GM04503 (cell line): Measurements from ENCODE around the gene PLAC8.
"Not testable (repeated sequence)": the region's sequence is repeated elsewhere in the genome, so short reads cannot be mapped to it uniquely, and the experiment has no call there.

Experiments used
- DNase-seq: peaks from one replicate; pipeline ENCODE4 v3.0.0-alpha.2; 2012; ENCODE audit warnings: low read depth

The PLAC8 gene

DNA sequence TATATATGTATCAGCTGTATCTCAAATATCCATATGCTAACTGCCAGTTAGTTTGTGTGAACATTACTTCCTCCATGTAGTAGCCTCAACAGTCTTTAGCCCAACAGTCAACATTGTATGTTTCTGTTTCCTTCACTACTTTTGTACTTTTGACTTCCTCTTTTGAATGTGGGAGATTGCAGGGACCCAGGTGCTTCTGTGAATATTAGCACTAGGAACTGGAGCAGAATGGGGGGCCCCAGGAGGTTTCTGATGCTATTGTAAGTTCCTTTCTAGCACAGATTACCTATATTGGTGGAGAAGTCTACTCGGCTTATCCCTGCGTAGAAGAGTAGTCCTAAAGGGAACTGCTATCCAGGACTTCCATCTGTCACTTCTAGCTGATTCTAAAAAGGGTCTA lies 2.3 kb downstream of the PLAC8 start:
- no peak for DNase-seq

DNA sequence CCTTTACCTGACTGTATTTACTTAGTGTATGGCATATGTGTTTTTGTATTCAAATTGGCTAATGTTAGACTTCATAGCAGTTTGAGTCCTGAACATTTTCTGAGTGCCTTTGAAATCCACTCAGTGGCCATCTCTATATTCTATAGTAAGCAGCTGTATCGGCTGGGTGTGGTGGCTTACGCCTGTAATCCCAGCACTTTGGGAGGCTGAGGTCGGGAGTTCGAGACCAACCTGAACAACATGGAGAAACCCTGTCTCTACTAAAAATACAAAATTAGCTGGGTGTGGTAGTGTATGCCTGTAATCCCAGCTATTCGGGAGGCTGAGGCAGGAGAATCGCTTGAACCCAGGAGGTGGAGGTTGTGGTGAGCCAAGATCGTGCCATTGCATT lies 2.8 kb downstream of the PLAC8 start:
- not testable (repeated sequence) for DNase-seq

- no peak for DNase-seq
These were observed 3.4 kb downstream of the PLAC8 start for GRCh38 chr4:83110970-83111750.

DNA sequence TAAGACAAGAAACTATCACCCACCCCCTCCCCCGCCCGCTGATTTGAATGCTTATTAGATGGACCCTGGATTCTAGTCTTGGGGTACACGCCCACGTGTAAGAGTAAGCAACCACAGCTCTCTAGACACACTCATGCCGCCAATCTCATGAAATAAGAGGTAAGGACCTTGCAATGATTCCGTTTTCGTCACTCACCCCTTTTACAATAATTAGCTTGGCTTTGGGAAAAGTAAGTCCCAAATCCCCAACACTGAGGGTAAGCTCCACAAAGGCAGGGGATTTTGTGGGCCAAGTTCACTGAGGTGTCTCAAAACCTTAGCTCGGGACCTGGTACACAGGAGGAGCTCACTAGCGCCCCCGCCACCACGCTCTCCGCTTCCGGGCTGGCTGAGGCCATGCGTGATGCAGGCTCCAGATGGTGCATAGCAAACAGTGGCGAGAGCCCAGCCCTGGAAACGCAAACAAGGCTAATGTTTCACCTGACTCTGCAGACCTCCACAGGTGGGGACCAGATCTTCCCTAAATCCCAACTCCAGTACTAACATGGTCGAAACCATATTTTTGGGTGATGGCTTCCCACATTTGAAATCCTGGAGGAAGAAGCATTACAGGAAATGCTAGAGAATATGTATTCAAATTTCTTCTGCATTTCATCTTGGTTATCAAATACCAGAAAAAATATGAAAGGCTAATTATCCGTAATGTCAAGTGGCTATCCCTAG lies 4.1 kb downstream of the PLAC8 start:
- DNase-seq = no peak

GRCh38 chr4:83109480-83110222 lies 4.9 kb downstream of the PLAC8 start:
- no peak for DNase-seq

DNA sequence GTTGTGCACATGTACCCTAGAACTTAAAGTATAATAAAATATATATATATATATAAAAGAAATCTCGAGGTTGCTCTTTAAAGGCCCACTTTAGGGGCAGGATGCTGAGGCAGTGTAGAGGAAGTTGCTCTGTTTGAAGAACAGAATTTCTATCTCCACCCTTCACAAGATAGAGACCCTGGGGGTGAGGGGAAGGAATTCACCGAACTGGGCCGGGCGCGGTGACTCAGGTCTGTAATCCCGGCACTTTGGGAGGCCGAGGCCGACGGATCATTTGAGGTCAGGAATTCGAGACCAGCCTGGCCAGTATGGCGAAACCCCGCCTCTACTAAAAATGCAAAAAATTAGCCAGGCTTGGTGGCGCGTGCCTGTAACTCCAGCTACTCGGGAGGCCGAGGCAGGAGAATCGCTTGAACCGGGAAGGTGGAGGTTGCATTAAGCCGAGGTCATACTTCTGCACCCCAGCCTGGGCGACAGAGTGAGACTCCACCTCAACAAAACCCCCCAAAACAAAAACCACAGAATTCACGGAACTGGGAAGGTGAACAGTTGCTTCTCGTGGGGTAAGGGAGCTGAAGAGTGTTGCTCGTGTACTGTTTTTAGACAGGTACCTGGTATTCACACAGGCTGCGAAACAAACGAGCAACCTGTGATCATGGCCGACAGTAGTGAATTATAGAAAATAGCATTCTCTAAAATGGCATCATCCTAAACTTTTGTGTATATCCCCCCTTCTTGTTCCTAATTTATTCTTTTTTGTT lies 6.2 kb downstream of the PLAC8 start:
- no peak for DNase-seq

DNA sequence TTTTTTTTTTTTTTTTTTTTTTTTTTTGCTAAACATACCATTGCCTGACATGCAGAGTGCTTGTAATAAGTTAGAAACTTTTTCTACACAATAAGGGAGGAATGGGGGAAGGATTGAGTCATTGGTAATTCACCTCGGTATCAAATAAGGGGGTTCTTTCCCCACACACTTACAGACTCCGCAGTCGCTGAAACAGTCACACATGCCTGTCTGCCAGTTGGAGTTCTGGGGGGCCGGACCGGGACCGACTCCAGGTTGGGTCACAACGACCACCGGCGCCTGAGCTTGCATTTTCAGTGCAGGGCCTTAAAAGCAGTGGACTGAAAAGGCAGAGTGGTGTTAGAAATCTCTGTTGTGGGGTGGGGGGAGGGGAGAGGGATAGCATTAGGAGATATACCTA lies 6.9 kb downstream of the PLAC8 start:
- DNase-seq = no peak

DNA sequence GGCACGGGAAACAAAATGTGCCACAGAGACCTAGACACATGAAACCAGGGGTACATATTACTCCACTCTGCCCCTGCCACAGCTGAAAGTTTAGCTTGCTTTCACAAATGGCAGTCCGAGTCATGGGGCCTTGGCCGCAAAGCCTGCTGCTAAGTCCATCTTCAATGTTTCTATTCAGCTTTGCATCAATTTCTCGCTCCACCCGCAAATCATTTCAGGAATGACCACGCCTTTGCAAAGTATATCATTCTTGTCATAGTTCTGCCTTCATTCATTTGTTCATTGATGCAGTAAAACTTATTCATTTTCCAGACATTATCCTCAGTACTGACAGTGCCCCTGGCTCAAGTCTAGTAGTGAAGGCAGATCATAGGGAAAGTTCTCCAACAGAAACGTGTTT lies 9.5 kb downstream of the PLAC8 start:
- no peak for DNase-seq

- no peak for DNase-seq
These were observed 18.1 kb downstream of the PLAC8 start for GRCh38 chr4:83096397-83096796.

GRCh38 chr4:83093060-83093640 lies 21.4 kb downstream of the PLAC8 start:
- DNase-seq = no peak

DNA sequence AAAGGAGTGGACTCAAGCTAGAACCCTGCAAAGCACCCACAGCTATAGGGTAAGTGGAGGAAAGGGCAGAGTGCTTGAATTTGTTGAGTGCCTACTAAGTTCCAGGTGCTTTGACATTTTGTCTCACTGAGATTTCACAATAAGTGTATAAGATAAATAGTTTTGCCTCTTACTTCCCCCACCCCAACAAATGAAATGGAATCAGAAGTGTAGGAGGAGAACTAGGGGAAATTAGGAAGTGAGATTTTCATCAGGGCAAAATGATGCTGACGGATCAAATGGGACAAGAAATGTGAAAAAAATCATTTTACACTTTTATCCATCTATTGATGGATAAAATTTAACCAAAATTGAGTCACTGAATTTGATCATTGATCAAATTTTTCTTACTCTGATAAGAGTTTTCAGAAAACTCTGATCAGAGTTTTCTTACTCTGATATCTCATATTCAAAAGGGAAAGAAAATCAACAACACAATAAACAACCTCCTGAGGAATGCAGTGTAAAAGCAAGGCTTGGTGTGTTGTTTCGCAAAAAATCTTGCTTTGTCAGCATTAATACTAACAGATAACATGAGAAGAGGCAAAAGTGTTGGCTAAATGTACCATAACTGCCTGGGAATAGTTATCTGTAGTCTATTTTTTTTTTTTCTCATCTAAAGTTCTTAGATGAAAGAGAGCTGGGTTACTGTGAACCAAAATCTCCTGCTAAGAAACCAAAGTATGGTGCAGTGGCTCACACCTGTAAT lies 24.9 kb downstream of the PLAC8 start:
- DNase-seq = no peak

- DNase-seq = not testable (repeated sequence)
These were observed 29.6 kb downstream of the PLAC8 start for GRCh38 chr4:83084956-83085355.

DNA sequence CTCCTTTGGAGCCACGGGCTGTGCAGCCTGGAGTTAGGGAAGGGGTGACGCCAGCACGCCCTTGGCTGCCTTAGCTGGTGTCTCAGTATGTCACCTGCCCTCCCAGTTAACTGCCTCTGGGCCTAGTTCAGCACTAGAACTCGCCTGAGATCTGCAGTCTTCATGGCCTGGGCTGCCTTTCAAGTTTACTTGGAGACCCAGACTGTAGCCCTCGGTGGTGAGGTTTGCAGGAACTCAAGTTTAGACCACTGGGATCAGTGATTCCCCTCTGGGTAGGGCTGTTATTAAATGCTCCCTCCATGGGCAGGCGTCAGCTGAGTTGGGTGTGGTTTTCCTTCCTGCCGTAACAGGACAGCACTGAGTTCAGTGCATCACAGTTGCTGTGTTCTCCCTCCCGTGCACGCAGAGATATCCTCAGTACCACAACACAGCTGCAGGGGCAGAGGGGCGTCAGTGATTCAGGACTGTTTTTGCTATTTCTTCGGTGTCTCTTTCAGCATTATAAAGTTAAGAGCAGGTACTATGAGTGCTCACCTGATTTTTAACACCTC lies 30.5 kb downstream of the PLAC8 start:
- DNase-seq = no peak

GRCh38 chr4:83082777-83083176 lies 31.8 kb downstream of the PLAC8 start:
- no peak for DNase-seq

GRCh38 chr4:83080561-83080960 lies 34.0 kb downstream of the PLAC8 start:
- no peak for DNase-seq

DNA sequence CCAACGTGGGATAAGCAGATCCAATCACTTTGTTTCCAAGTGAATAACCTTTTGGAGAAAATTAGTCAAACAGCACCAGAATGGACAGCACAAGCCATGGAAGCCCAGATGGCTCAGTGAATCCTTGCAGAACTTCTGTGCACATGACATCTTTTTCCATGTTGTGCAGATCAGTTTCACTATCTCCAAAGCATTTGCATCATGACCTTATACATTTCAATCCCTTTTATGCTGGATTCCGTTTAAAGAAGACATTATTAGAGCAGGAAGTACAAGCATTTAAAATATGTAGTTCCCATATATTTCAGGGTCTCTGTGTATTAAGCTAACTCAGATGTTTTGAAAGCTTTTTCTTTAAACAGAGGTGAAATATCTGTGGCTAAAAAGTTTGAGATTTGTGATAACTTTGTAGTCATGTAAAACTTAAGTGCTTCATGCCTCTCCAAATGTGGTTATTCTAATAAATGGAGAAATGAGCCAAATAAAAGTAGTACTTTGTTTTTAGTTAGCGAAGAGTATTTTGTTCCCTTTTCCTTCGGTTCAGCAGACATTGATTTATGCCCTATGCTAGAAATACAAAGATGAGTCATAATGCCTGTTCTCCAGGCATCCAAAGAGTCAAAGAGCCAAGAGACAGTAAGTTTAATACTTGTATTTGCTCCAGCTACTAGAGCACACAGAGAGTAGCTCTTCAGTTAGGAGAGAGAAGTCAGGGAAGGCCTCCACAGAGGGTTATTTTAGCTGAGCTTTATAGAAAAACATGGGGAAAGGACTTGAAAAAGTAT lies 39.0 kb downstream of the PLAC8 start:
- peak; percentile 72 for DNase-seq

DNA sequence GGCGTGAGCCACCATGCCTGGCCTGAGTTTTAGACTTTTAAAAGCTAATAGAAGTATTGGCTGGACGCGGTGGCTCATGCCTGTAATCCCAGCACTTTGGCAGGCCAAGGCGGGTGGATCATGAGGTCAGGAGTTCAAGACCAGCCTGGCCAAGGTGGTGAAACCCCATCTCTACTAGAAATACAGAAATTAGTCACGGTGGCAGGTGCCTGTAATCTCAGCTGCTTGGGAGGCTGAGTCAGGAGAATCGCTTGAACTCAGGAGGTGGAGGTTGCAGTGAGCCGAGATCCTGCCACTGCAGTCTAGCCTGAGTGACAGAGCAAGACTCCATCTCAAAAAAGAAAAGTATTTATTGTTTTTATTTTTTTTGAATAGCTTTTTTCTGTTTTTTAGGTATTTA lies 39.7 kb downstream of the PLAC8 start:
- DNase-seq = not testable (repeated sequence)

- DNase-seq = peak; percentile 55
These were observed 40.3 kb downstream of the PLAC8 start for GRCh38 chr4:83074086-83074704.

DNA sequence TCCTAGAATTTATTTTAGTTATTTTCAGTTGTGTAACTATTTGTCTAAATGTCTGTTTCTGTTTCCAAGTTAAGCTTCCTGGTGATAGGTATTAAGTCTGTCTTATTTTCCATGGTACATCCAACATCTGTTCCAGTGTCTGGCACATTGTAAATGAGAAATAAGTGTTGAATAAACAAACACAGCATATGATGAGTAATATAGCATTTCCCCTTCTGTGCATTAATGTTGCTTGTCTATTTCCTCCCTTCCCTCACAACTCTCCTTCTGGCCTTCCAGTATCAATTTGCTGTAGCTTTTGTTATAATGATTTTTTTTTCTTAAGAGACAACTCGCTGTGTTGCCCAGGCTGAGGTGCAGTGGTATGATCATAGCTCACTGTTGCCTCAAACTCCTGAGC lies 43.4 kb downstream of the PLAC8 start:
- DNase-seq = no peak
